K562 (cell line): ENCODE measurements around the gene KMT5B. TPM values are rescaled to one million over a fixed set of nuclear protein-coding genes. Genes with fewer than 3 reads are reported as not detected.
A peak's percentile ranks its signal among the peaks of the same experiment; 100 is the strongest.

Experiments used
- ATAC-seq: fragments of 200-7000 bp; cut with Tn5 transposase; 3 replicates; pipeline ENCODE4 v1.9.1; 2020; ENCODE audit warnings: moderate library complexity
- BruUV-seq: library from RNA; stranded (reverse); fragments of 400-500 nt; replicated peaks from 2 replicates; lab custom pipeline; 2021; lab: Mats Ljungman, UMichigan
- CTCF ChIA-PET: fragments of 300-600 bp; formaldehyde crosslinking; extraction: SDS; loops from one replicate; lab custom pipeline; 2021; ENCODE audit warnings: low intra/inter-chr PET ratio; lab: Yijun Ruan, JAX
- POLR2A ChIA-PET: fragments of 300-600, 350-650 bp; sonication (Branson Sonifier 250); formaldehyde crosslinking; extraction: SDS; loops from one replicate; lab custom pipeline; 2021; ENCODE audit warnings: antibody characterized with exemption, inconsistent platforms; lab: Yijun Ruan, JAX
- DNase-seq, 4 experiments: peaks; one replicate each; pipeline versions ENCODE4 v3.0.0 to v3.0.0-alpha.2; 2011 to 2018; ENCODE audit warnings: low spot score in 3 of 4, mixed read lengths in 3 of 4; ENCODE audit errors: extremely low read depth in 1 of 4
- FAIRE-seq: peaks from 2 replicates; lab custom pipeline; 2011; peaks lifted over from hg19 to GRCh38; lab: Jason Lieb, UNC
- H2AFZ ChIP-seq: 2 replicates; pipeline ENCODE4 v1.6.0; 2011; ENCODE audit warnings: low read depth, low read length, control low read depth, inconsistent platforms
- H3K27ac ChIP-seq: fragments of 200-600 bp; 3 replicates; pipeline ENCODE4 v1.8.0; 2011; ENCODE audit warnings: low read depth, mild to moderate bottlenecking, control low read depth, inconsistent platforms, low read length, moderate library complexity, mixed read lengths; ENCODE audit errors: extremely low read depth
- H3K27me3 ChIP-seq, 2 experiments: fragments of 300-600 bp in 1 of 2; 2 replicates in 1 of 2; 3 replicates in 1 of 2; pipeline versions ENCODE4 v1.6.0 to v1.8.0; 2011; ENCODE audit warnings: inconsistent platforms in 2 of 2, low read length in 2 of 2, mild to moderate bottlenecking in 1 of 2, mixed read lengths in 1 of 2, moderate library complexity in 1 of 2; ENCODE audit not compliant: control insufficient read depth in 2 of 2, insufficient read depth in 2 of 2
- H3K36me3 ChIP-seq: fragments of 300-600 bp; 3 replicates; pipeline ENCODE4 v1.8.0; 2011; ENCODE audit warnings: mild to moderate bottlenecking, low read length, inconsistent platforms; ENCODE audit not compliant: control insufficient read depth, insufficient read depth
- H3K4me1 ChIP-seq, 2 experiments: fragments of 200-600 bp in 1 of 2; replicated peaks in 1 of 2; 2 replicates in 1 of 2; 3 replicates in 1 of 2; pipeline versions ENCODE4 v1.5.1 to v1.8.0; 2011; ENCODE audit warnings: inconsistent platforms in 2 of 2, low read length in 2 of 2, mild to moderate bottlenecking in 1 of 2, mixed read lengths in 1 of 2, moderate library complexity in 1 of 2; ENCODE audit not compliant: control insufficient read depth in 2 of 2, insufficient read depth in 2 of 2
- H3K4me2 ChIP-seq: 2 replicates; pipeline ENCODE4 v1.6.1; 2011; ENCODE audit warnings: low read length, control low read depth, inconsistent platforms, mixed read lengths; ENCODE audit not compliant: insufficient read depth
- H3K4me3 ChIP-seq: fragments of 200-600 bp; sonication (generic), shearing (Covaris generic); 2 replicates; pipeline ENCODE4 v1.5.1; 2016; ENCODE audit warnings: control low read depth, inconsistent platforms
- H3K79me2 ChIP-seq: fragments of 200-600 bp; 3 replicates; pipeline ENCODE4 v1.8.0; 2011; ENCODE audit warnings: low read length, inconsistent platforms; ENCODE audit not compliant: control insufficient read depth, insufficient read depth
- H3K9ac ChIP-seq, 2 experiments: 2 replicates each; pipeline versions ENCODE4 v1.6.0 to v1.6.1; 2011; ENCODE audit warnings: low read depth in 2 of 2, low read length in 2 of 2, control low read depth in 1 of 2, inconsistent platforms in 1 of 2, mild to moderate bottlenecking in 1 of 2, mixed read lengths in 1 of 2; ENCODE audit not compliant: insufficient read depth in 1 of 2
- H3K9me1 ChIP-seq: one replicate; pipeline ENCODE4 v1.6.0; 2011; ENCODE audit warnings: inconsistent platforms, mild to moderate bottlenecking, low read length, moderate library complexity; ENCODE audit not compliant: control insufficient read depth, insufficient read depth
- H3K9me3 ChIP-seq: replicated peaks from 2 replicates; pipeline ENCODE4 v1.5.1; 2011; ENCODE audit warnings: low read depth, low read length, inconsistent platforms; ENCODE audit not compliant: control insufficient read depth, insufficient read depth
- H4K20me1 ChIP-seq: replicated peaks from 2 replicates; pipeline ENCODE4 v1.6.1; 2011; ENCODE audit warnings: low read length, inconsistent platforms, mixed read lengths; ENCODE audit not compliant: control insufficient read depth, insufficient read depth
- CBFA2T2 ChIP-seq: fragments of 450-650 bp; conservative IDR thresholded peaks from 2 replicates; pipeline ENCODE4 v1.6.1; 2017; ENCODE audit warnings: mild to moderate bottlenecking
- CREB1 ChIP-seq, 2 experiments: sonication (generic) in 1 of 2; formaldehyde crosslinking in 1 of 2; IDR thresholded peaks; 2 replicates each; pipeline versions ENCODE4 v1.6.1 to v1.8.0; 2012 to 2022; ENCODE audit warnings: inconsistent platforms in 1 of 2, mild to moderate bottlenecking in 1 of 2, missing genetic modification reagents in 1 of 2, moderate library complexity in 1 of 2
- ETV5 ChIP-seq: sonication (generic); formaldehyde crosslinking; IDR thresholded peaks from 2 replicates; pipeline ENCODE4 v1.4.0; 2020; ENCODE audit warnings: low read depth, mild to moderate bottlenecking, missing genetic modification reagents
- FOSL1 ChIP-seq: fragments of 200-800 bp; sonication (Bioruptor generic); conservative IDR thresholded peaks from 2 replicates; pipeline ENCODE4 v1.6.1; 2016; ENCODE audit warnings: missing genetic modification characterization, missing compliant biosample characterization
- LEF1 ChIP-seq: fragments of 450-650 bp; IDR thresholded peaks from 2 replicates; pipeline ENCODE4 v1.6.1; 2016; ENCODE audit warnings: mild to moderate bottlenecking
- MIER1 ChIP-seq: fragments of 450-650 bp; IDR thresholded peaks from 2 replicates; pipeline ENCODE4 v1.6.1; 2016; ENCODE audit warnings: antibody characterized with exemption, mild to moderate bottlenecking, low read depth
- SP1 ChIP-seq: sonication (generic); formaldehyde crosslinking; IDR thresholded peaks from 2 replicates; pipeline ENCODE4 v1.8.1; 2022; ENCODE audit warnings: mild to moderate bottlenecking, missing genetic modification reagents
- ZNF140 ChIP-seq: fragments of 250-450 bp; sonication (Bioruptor Pico); IDR thresholded peaks from 2 replicates; pipeline ENCODE4 v1.8.0; 2021; ENCODE audit warnings: moderate library complexity, mild to moderate bottlenecking, inconsistent platforms
- ZNF57 ChIP-seq: fragments of 450-650 bp; formaldehyde crosslinking; IDR thresholded peaks from 2 replicates; pipeline ENCODE4 v1.4.0; 2020; ENCODE audit warnings: mild to moderate bottlenecking, moderate library complexity
- WGBS: fragments of 100-300 bp; shearing (Covaris generic); methylation state at CpG from one replicate; pipeline ENCODE4 v1.1.6; 2016; ENCODE audit warnings: low coverage, mixed read lengths; ENCODE audit not compliant: insufficient coverage; ENCODE audit errors: missing lambda C conversion rate; 5-methylcytosine and 5-hydroxymethylcytosine counted together
- in situ Hi-C: fragments of 300-500 bp; cut with MboI; formaldehyde crosslinking; loops from 4 replicates; pipeline ENCODE4 v1.15.0; 2018; ENCODE audit warnings: inconsistent platforms, mixed read lengths
- intact Hi-C: fragments of 100-400 bp; cut with micrococcal nuclease; formaldehyde crosslinking; loops from 2 replicates; pipeline ENCODE4 v1.14.2; 2022
- polyA plus RNA-seq, 8 experiments: library from polyadenylated mRNA; depleted of rRNA in 4 of 8; stranded (reverse) in 5 of 8; unstranded in 3 of 8; fragments of >200 nt; fragmentation: Nextera tagmentation in 2 of 8; fragmentation: Illumina TruSeq in 1 of 8; extraction: Ambion mirVana in 2 of 8; extraction: Trizol in 1 of 8; gene quantifications; 2 replicates each; pipeline versions ENCODE4 v1.2.1 to v1.2.3, GENCODE V29; 2011 to 2014; ENCODE audit warnings: inconsistent platforms in 1 of 8, missing spikeins in 1 of 8
- total RNA-seq, 7 experiments: library from RNA; depleted of rRNA in 6 of 7; stranded (reverse); fragments of >200 nt in 6 of 7; fragmentation: Illumina TruSeq in 2 of 7; extraction: Trizol in 2 of 7; gene quantifications; 2 replicates each; pipeline versions ENCODE4 v1.2.1 to v1.2.3, GENCODE V29; 2011 to 2021; ENCODE audit warnings: low replicate concordance in 1 of 7
- TF ChIP-seq, protein P1 (sequence below): fragments of 450-650 bp; IDR thresholded peaks from one replicate; pipeline ENCODE4 v1.6.1; 2018; ENCODE audit warnings: mild to moderate bottlenecking, moderate library complexity; ENCODE audit not compliant: partially characterized antibody
- TF ChIP-seq, protein P2 (sequence below): fragments of 450-650 bp; formaldehyde crosslinking; IDR thresholded peaks from 2 replicates; pipeline ENCODE4 v1.4.0; 2020; ENCODE audit warnings: mild to moderate bottlenecking, moderate library complexity
- TF ChIP-seq, protein P3 (sequence below): IDR thresholded peaks from 2 replicates; pipeline ENCODE4 v1.6.1; 2011; ENCODE audit warnings: borderline replicate concordance, low read depth, mild to moderate bottlenecking, moderate library complexity, low read length; ENCODE audit not compliant: insufficient read depth, poor library complexity, severe bottlenecking
- TF ChIP-seq, protein P4 (sequence below): fragments of 200-800 bp; sonication (Bioruptor generic); IDR thresholded peaks from 2 replicates; pipeline ENCODE4 v1.6.1; 2017; ENCODE audit warnings: missing genetic modification characterization, missing compliant biosample characterization

KMT5B gene
- total and polyA plus RNA-seq, 9 of the 15 experiments (the other 6 are each of a cell fraction or from before 2014, with no cell fraction given): 7.3 to 27.3 (median 20.9) TPM

DNA sequence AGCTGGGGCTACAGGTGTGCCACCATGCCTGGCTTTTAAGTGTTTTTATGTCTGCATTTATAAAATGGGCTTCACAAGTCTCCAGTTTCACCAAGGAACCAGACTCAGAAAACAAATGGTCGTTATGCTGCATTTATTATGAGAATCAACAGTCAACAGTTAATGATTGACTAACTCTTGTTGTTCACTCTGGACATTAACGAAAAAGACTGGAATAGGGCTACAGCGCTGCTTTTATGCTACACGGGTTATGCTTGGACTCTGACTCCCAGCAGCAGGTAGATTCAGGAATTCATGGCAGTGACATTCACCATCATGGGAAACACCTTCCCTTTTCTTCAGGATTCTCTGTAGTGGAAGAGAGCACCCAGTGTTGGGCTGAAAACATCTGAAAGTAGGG lies 47.5 kb downstream of the KMT5B start (continued):
- TF ChIP-seq CREB1 (IDR thresholded peaks at IDR 0.05) (no peak), CREB1 (CRISPR knock-in tag; IDR thresholded peaks at IDR 0.05) (no peak), ZNF140 (no peak), CBFA2T2 (no peak), ETV5 (CRISPR knock-in tag) (no peak), SP1 (CRISPR knock-in tag) (no peak), ZNF57 (no peak)
- TF ChIP-seq, protein P1, sequence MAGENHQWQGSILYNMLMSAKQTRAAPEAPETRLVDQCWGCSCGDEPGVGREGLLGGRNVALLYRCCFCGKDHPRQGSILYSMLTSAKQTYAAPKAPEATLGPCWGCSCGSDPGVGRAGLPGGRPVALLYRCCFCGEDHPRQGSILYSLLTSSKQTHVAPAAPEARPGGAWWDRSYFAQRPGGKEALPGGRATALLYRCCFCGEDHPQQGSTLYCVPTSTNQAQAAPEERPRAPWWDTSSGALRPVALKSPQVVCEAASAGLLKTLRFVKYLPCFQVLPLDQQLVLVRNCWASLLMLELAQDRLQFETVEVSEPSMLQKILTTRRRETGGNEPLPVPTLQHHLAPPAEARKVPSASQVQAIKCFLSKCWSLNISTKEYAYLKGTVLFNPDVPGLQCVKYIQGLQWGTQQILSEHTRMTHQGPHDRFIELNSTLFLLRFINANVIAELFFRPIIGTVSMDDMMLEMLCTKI: no peak
- TF ChIP-seq, all 486 proteins: peak for 0

DNA sequence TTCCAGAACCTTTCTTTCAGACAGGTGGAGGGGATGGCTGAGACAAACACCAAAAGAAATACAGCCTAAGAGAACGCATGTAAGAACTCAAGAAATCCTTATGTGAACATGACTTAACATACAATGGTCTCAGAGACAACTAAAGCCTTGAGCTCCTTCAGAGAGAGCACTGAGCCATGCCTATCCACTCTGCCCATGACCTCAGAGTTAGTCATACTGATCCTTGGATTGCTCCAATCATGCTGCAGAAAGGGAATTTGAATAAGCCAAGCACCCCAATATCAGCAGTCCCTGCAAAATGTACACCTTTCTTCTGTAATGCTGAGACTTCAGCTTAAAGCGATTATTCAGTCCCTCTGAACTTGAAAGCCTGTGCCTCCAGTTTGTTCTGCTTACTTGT lies 48.7 kb downstream of the KMT5B start:
- Histone ChIP-seq H3K79me2 (no peaks in the 10 kb centered on the region), H3K4me1 (no peaks in the 10 kb centered on the region), H3K27ac (no peak overlapping the region), H3K4me3 (no peak overlapping the region), H2AFZ (no peak overlapping the region), H3K27me3 (no peaks in the 10 kb centered on the region), H3K4me2 (no peak overlapping the region), H3K9ac (no peak overlapping the region), H3K36me3 (peaks cover 31% of the 10 kb centered on the region), H3K9me3 (no peaks in the 10 kb centered on the region), H4K20me1 (no peaks in the 10 kb centered on the region), H3K9me1 (no peaks in the 10 kb centered on the region)
- WGBS: 62% methylated on average over 2 of the region's 2 CpGs
- no TSS peak for BruUV-seq
- DNase-seq: no peak
- POLR2A ChIA-PET: interaction anchor here (0.6 to 1.8 kb wide), 6 partner anchors 9 to 167 kb away, joined by 3 to 6 read pairs (median 4); no protein-coding TSS in a partner anchor
- no peak for ATAC-seq
- CTCF ChIA-PET: no interaction called here
- intact Hi-C loops (no loop called here), in situ Hi-C loops (no loop called here)
- FAIRE-seq: peak; percentile 29
- TF ChIP-seq MIER1 (no peak), FOSL1 (tag) (peak; percentile 67), LEF1 (no peak)
- TF ChIP-seq, protein P2, sequence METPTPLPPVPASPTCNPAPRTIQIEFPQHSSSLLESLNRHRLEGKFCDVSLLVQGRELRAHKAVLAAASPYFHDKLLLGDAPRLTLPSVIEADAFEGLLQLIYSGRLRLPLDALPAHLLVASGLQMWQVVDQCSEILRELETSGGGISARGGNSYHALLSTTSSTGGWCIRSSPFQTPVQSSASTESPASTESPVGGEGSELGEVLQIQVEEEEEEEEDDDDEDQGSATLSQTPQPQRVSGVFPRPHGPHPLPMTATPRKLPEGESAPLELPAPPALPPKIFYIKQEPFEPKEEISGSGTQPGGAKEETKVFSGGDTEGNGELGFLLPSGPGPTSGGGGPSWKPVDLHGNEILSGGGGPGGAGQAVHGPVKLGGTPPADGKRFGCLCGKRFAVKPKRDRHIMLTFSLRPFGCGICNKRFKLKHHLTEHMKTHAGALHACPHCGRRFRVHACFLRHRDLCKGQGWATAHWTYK (CRISPR knock-in tag): no peak
- TF ChIP-seq, protein P3, sequence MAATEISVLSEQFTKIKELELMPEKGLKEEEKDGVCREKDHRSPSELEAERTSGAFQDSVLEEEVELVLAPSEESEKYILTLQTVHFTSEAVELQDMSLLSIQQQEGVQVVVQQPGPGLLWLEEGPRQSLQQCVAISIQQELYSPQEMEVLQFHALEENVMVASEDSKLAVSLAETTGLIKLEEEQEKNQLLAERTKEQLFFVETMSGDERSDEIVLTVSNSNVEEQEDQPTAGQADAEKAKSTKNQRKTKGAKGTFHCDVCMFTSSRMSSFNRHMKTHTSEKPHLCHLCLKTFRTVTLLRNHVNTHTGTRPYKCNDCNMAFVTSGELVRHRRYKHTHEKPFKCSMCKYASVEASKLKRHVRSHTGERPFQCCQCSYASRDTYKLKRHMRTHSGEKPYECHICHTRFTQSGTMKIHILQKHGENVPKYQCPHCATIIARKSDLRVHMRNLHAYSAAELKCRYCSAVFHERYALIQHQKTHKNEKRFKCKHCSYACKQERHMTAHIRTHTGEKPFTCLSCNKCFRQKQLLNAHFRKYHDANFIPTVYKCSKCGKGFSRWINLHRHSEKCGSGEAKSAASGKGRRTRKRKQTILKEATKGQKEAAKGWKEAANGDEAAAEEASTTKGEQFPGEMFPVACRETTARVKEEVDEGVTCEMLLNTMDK: no peak
- TF ChIP-seq, protein P4, sequence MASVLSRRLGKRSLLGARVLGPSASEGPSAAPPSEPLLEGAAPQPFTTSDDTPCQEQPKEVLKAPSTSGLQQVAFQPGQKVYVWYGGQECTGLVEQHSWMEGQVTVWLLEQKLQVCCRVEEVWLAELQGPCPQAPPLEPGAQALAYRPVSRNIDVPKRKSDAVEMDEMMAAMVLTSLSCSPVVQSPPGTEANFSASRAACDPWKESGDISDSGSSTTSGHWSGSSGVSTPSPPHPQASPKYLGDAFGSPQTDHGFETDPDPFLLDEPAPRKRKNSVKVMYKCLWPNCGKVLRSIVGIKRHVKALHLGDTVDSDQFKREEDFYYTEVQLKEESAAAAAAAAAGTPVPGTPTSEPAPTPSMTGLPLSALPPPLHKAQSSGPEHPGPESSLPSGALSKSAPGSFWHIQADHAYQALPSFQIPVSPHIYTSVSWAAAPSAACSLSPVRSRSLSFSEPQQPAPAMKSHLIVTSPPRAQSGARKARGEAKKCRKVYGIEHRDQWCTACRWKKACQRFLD: no peak
